ENCODE measurements around the gene RPS6KA5. TPM values are rescaled to one million over a fixed set of nuclear protein-coding genes. Genes with fewer than 3 reads are reported as not detected.
"Not testable (repeated sequence)": the region's sequence is repeated elsewhere in the genome, so short reads cannot be mapped to it uniquely, and the experiment has no call there.

Gene RPS6KA5
- polyA plus RNA-seq, 3 donors: 6.3 to 7.6 (median 7.3) TPM

GRCh38 chr14:90966493-90966892, 93.9 kb downstream of the RPS6KA5 start:
- no peak for DNase-seq (ENCODE audit: extremely low read depth in 1 of 11, low read depth in 9 of 11, low spot score in 4 of 11)

GRCh38 chr14:90965765-90966164, 94.7 kb downstream of the RPS6KA5 start:
- DNase-seq (ENCODE audit: extremely low read depth in 1 of 11, low read depth in 9 of 11, low spot score in 4 of 11): no peak

- no peak for DNase-seq (ENCODE audit: extremely low read depth in 1 of 11, low read depth in 9 of 11, low spot score in 4 of 11)
Observed at GRCh38 chr14:90963343-90963742, 97.1 kb downstream of the RPS6KA5 start.

GRCh38 chr14:90962505-90963109, 97.8 kb downstream of the RPS6KA5 start:
- DNase-seq (ENCODE audit: extremely low read depth in 1 of 11, low read depth in 9 of 11, low spot score in 4 of 11): no peak

GRCh38 chr14:90960818-90961217, 99.6 kb downstream of the RPS6KA5 start:
- no peak for DNase-seq (ENCODE audit: extremely low read depth in 1 of 11, low read depth in 9 of 11, low spot score in 4 of 11)

GRCh38 chr14:90959344-90959743, 101.1 kb downstream of the RPS6KA5 start:
- no peak for DNase-seq (ENCODE audit: extremely low read depth in 1 of 11, low read depth in 9 of 11, low spot score in 4 of 11)

GRCh38 chr14:90956273-90956672, 104.2 kb downstream of the RPS6KA5 start:
- DNase-seq (ENCODE audit: extremely low read depth in 1 of 11, low read depth in 9 of 11, low spot score in 4 of 11): no peak

GRCh38 chr14:90953643-90954042, 106.8 kb downstream of the RPS6KA5 start:
- not testable (repeated sequence) for DNase-seq (ENCODE audit: extremely low read depth in 1 of 11, low read depth in 9 of 11, low spot score in 4 of 11)

GRCh38 chr14:90943367-90943766, 117.1 kb downstream of the RPS6KA5 start:
- DNase-seq (ENCODE audit: extremely low read depth in 1 of 11, low read depth in 9 of 11, low spot score in 4 of 11): no peak

- no peak for DNase-seq (ENCODE audit: extremely low read depth in 1 of 11, low read depth in 9 of 11, low spot score in 4 of 11)
Observed at GRCh38 chr14:90942511-90942910, 117.9 kb downstream of the RPS6KA5 start.

GRCh38 chr14:90941706-90942105, 118.7 kb downstream of the RPS6KA5 start:
- no peak for DNase-seq (ENCODE audit: extremely low read depth in 1 of 11, low read depth in 9 of 11, low spot score in 4 of 11)

GRCh38 chr14:90940318-90940962, 120.0 kb downstream of the RPS6KA5 start:
- no peak for DNase-seq (ENCODE audit: extremely low read depth in 1 of 11, low read depth in 9 of 11, low spot score in 4 of 11)

GRCh38 chr14:90939252-90939795, 121.1 kb downstream of the RPS6KA5 start:
- DNase-seq (ENCODE audit: extremely low read depth in 1 of 11, low read depth in 9 of 11, low spot score in 4 of 11): not testable (repeated sequence)

- DNase-seq (ENCODE audit: extremely low read depth in 1 of 11, low read depth in 9 of 11, low spot score in 4 of 11): no peak
Observed at GRCh38 chr14:90938615-90939014, 121.8 kb downstream of the RPS6KA5 start.

- no peak for DNase-seq (ENCODE audit: extremely low read depth in 1 of 11, low read depth in 9 of 11, low spot score in 4 of 11)
Observed at GRCh38 chr14:90936757-90937440, 123.5 kb downstream of the RPS6KA5 start.

GRCh38 chr14:90924621-90925340, 135.7 kb downstream of the RPS6KA5 start:
- no peak for DNase-seq (ENCODE audit: extremely low read depth in 1 of 11, low read depth in 9 of 11, low spot score in 4 of 11)

- no peak for DNase-seq (ENCODE audit: extremely low read depth in 1 of 11, low read depth in 9 of 11, low spot score in 4 of 11)
Observed at GRCh38 chr14:90922141-90922540, 138.3 kb downstream of the RPS6KA5 start.

GRCh38 chr14:90911121-90911520, 149.3 kb downstream of the RPS6KA5 start:
- no peak for DNase-seq (ENCODE audit: extremely low read depth in 1 of 11, low read depth in 9 of 11, low spot score in 4 of 11)

GRCh38 chr14:90907178-90907577, 153.3 kb downstream of the RPS6KA5 start:
- no peak for DNase-seq (ENCODE audit: extremely low read depth in 1 of 11, low read depth in 9 of 11, low spot score in 4 of 11)

- no peak for DNase-seq (ENCODE audit: extremely low read depth in 1 of 11, low read depth in 9 of 11, low spot score in 4 of 11)
Observed at GRCh38 chr14:90905531-90905930, 154.9 kb downstream of the RPS6KA5 start.
